Measurements from ENCODE around the gene ERC1.

GRCh38 chr12:1094714-1095113 lies 103.7 kb downstream of the ERC1 start:
- TF ChIP-seq MAX (IDR thresholded peaks at IDR 0.05; ENCODE audit: insufficient read depth, insufficient read length): no peak
- TF ChIP-seq CTCF (IDR thresholded peaks at IDR 0.05; ENCODE audit: extremely low read depth in 1 of 2, insufficient read depth in 1 of 2, low read depth in 1 of 2, low read length in 2 of 2): no peak
- TF ChIP-seq POLR2A (IDR thresholded peaks at IDR 0.05; ENCODE audit: low read depth, low read length): no peak
- TF ChIP-seq POLR2AphosphoS5 (IDR thresholded peaks at IDR 0.05; ENCODE audit: insufficient read depth, low read depth, low read length): no peak
- TF ChIP-seq FOS (IDR thresholded peaks at IDR 0.05; ENCODE audit: borderline replicate concordance, insufficient read depth, low read length): no peak
- TF ChIP-seq EZH2 (IDR thresholded peaks at IDR 0.05; ENCODE audit: borderline replicate concordance, low read depth, low read length, severe bottlenecking): no peak
- no peak for TF ChIP-seq JUN (IDR thresholded peaks at IDR 0.05; ENCODE audit: borderline replicate concordance, insufficient read depth, insufficient read length, low read depth)
